Activated naive CD8-positive, alpha-beta T cell treated with anti-CD3 and anti-CD28 coated beads, Interleukin-2, amount 50 U/mL, for 24 hours (primary cell): ENCODE measurements around the gene CCDC85C.
A peak's percentile ranks its signal among the peaks of the same experiment; 100 is the strongest.

Source experiments
- ATAC-seq: fragments of 150-1000 bp; cut with Tn5 transposase; one replicate; pipeline ENCODE4 v1.10.0; 2021
- DNase-seq: peaks from one replicate; pipeline ENCODE4 v3.0.0; 2021
- H3K27ac Mint-ChIP-seq: one replicate; pipeline ENCODE4 v1.8.0; 2021; ENCODE audit warnings: mild to moderate bottlenecking, mixed read lengths
- H3K27me3 Mint-ChIP-seq: one replicate; pipeline ENCODE4 v1.8.0; 2021; ENCODE audit warnings: mixed read lengths
- H3K36me3 Mint-ChIP-seq: one replicate; pipeline ENCODE4 v1.8.0; 2021; ENCODE audit warnings: low read depth, mixed read lengths
- H3K4me1 Mint-ChIP-seq: one replicate; pipeline ENCODE4 v1.8.0; 2021; ENCODE audit warnings: mixed read lengths
- H3K4me3 Mint-ChIP-seq: one replicate; pipeline ENCODE4 v1.8.0; 2021; ENCODE audit warnings: mild to moderate bottlenecking, moderate library complexity, mixed read lengths
- H3K9me3 Mint-ChIP-seq: one replicate; pipeline ENCODE4 v1.8.0; 2021; ENCODE audit warnings: mixed read lengths

The CCDC85C gene

DNA sequence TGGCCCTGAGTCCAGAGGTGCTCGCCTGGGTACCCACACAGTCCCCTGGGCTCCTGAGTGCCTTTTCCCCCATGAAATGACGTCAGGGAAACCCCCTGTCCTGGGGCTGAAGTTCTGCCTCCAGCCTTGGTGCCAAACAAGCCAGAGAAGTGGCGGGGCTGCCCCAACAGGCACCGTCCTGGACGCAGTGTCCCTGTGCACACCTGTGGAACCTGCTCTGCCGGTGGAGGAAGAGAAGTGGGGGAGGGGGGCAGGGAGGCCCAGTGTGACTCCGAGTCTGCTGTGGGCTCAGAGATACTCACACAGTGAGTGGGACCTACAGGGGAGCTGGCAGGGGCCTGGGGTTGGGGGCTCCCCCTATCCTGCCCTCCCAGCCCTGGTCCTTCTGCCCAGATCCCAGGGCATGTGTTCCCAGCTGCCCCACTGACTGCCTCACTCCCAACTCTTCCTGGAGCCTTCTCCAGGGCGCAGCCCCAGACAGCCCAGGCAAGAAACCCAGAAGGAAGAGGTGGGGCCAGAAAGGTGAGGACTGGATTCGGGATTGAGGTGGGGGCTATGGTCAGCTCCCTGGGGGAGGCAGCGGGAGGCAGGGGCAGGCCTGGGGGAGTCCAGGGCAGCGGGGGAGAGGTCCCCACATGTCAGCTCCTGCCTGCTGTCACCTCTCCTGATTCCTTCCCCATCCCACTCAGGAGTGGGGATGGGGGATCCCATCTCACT lies 24.7 kb downstream of the CCDC85C start:
- no peak for ATAC-seq
- Mint-ChIP-seq H3K4me1 (peaks cover 6% of the 10 kb centered on the region), H3K27ac (no peak overlapping the region), H3K4me3 (no peak overlapping the region), H3K36me3 (no peaks in the 10 kb centered on the region), H3K9me3 (no peaks in the 10 kb centered on the region), H3K27me3 (no peaks in the 10 kb centered on the region)
- DNase-seq = no peak

- ATAC-seq = no peak
- Mint-ChIP-seq H3K4me1 (peaks cover 6% of the 10 kb centered on the region), H3K4me3 (no peak overlapping the region), H3K9me3 (no peaks in the 10 kb centered on the region), H3K27ac (no peak overlapping the region), H3K36me3 (no peaks in the 10 kb centered on the region), H3K27me3 (no peaks in the 10 kb centered on the region)
- no peak for DNase-seq
Observed at GRCh38 chr14:99578541-99579101, 25.4 kb downstream of the CCDC85C start.

DNA sequence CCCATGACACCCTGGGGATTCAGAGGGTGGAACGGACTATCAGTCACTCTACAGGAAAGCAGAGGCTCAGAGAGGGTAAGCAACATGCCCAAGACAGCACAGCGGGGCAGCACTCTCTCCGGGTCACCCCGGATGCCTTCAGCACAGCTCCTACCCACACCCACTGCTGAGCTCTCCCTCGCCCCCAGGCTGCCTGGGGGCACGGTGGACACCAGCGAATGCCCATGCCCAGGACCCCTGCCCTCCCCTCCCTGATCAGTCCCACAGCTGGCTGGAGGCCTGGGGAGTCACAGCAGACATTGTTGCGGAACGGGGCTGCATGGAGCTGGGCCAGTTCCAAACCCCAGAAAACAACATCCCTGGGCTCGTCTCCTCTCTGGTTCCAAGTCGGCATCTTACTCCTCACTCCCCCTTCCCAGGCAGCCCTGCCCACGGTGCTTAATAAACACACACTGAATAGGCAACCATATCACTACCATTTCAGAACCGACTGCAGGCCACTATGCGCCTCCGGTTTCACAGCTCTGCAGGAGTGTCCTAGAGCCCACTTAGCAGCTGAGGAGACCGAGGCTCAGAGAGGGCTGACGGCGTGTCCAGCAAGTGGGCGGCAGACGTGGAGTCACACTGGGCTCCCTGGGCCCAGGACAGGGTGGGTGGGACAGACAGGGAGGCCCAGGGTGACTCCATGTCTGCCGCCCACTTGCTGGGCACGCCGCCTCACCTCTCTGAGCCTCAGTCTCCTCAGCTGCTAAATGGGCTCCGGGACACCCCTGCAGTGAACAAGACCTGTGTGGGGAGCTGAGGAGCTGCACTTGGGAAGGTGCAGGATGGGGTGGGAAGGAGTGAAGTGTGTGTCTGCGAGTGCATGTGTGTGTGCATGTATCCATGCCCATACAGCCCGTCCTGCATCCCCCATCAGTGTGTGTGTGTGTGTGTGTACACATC lies 27.0 kb downstream of the CCDC85C start:
- Mint-ChIP-seq H3K27ac (no peak overlapping the region), H3K9me3 (no peaks in the 10 kb centered on the region), H3K4me1 (peaks cover 6% of the 10 kb centered on the region), H3K27me3 (no peaks in the 10 kb centered on the region), H3K4me3 (no peak overlapping the region), H3K36me3 (no peaks in the 10 kb centered on the region)
- ATAC-seq (no peak), DNase-seq (no peak)

GRCh38 chr14:99576304-99576703 lies 27.7 kb downstream of the CCDC85C start:
- H3K4me1 Mint-ChIP-seq = peaks cover 6% of the 10 kb centered on the region
- ATAC-seq (no peak), DNase-seq (no peak)
- no peaks in the 10 kb centered on the region for H3K27me3 Mint-ChIP-seq
- H3K9me3 Mint-ChIP-seq = no peaks in the 10 kb centered on the region
- no peaks in the 10 kb centered on the region for H3K36me3 Mint-ChIP-seq
- no peak overlapping the region for H3K27ac Mint-ChIP-seq
- H3K4me3 Mint-ChIP-seq = no peak overlapping the region

DNA sequence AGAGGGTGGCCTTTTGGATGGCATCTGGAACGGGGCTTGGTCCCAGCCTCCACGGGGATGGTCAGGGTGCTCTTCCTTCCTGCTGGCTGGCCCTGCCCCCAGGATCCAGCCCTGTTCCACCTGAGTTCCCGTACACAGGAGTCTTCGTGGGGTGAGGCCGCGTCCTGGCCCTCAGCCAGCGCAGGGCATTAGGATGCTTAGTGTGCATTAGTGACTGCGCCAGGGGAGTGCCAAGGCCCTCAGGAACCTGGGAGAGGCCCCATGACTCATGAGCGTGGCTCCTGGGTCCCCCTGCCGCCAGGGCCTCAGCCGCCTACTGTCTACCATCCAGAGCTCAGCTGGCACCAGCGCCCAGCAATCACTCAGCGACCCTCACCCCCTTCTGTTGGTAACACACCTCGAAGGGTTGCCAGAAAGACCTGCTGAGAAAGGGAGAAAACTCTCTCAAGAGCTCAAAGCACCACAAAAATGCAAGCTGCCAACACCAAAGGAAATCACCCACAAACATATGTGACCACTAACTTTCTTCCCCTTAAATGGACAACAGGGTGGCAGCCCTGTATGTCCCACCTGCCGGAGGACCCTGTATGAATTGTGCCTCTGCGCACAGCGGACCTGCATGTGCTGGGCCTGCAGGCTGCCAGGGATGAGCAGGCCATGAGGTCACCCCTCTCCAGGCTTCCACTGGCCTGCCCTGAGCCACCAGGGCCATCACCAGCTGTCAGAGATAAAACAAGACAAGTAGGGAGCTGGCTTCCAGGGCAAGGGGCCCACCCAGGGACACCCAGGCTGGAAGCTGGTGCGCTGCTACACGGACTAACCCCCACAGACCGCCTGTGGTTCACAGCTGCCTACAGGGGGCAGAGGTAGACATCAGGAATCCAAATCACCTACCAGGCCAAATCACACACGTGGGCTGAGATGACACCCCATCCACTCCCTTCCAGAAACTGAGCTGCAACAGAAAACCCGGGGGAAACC lies 28.7 kb downstream of the CCDC85C start:
- no peak for DNase-seq
- no peaks in the 10 kb centered on the region for H3K36me3 Mint-ChIP-seq
- H3K4me1 Mint-ChIP-seq = peaks cover 6% of the 10 kb centered on the region
- ATAC-seq = peak; percentile 13
- H3K4me3 Mint-ChIP-seq = no peak overlapping the region
- no peaks in the 10 kb centered on the region for H3K9me3 Mint-ChIP-seq
- no peaks in the 10 kb centered on the region for H3K27me3 Mint-ChIP-seq
- H3K27ac Mint-ChIP-seq = no peak overlapping the region

- no peak overlapping the region for H3K4me3 Mint-ChIP-seq
- no peak for DNase-seq
- H3K9me3 Mint-ChIP-seq = no peaks in the 10 kb centered on the region
- H3K36me3 Mint-ChIP-seq = no peaks in the 10 kb centered on the region
- peaks cover 6% of the 10 kb centered on the region for H3K4me1 Mint-ChIP-seq
- no peaks in the 10 kb centered on the region for H3K27me3 Mint-ChIP-seq
- ATAC-seq = no peak
- H3K27ac Mint-ChIP-seq = no peak overlapping the region
Observed at GRCh38 chr14:99574099-99574880, 29.7 kb downstream of the CCDC85C start.

DNA sequence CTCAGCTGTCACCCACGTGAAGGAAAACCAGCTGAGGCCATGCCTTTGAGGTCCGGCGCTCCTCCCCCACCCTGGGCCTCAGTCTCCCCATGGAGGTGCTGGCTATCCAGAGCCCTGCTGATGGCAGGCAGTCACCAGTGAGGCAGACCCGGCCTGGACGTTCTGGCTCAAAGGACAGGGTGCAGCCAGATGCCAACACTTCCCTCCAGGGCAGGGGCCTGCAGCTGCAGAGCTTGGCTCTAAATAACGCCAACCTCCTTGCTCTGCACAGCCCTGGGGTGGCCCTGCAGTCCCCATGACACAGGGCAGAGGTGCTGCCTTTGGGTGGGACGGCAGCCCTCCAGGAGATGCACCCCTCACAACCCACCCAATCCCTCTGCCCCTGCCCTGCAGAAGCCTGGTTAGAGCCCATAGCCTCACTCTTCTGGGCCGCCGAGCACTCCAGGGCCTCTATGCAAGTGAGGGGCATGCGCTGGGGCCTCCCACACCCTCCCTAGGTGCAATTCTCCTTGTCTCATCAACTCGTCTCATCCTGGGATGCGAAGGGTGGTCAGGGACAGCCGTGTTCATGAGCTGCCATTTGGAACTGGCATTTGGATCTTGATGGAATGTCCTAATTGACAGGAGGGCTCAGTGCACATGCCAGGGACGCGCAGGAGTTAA lies 30.4 kb downstream of the CCDC85C start:
- Mint-ChIP-seq H3K36me3 (no peaks in the 10 kb centered on the region), H3K4me3 (no peak overlapping the region), H3K27me3 (no peaks in the 10 kb centered on the region), H3K27ac (no peak overlapping the region), H3K4me1 (peaks cover 6% of the 10 kb centered on the region), H3K9me3 (no peaks in the 10 kb centered on the region)
- ATAC-seq = no peak
- no peak for DNase-seq

DNA sequence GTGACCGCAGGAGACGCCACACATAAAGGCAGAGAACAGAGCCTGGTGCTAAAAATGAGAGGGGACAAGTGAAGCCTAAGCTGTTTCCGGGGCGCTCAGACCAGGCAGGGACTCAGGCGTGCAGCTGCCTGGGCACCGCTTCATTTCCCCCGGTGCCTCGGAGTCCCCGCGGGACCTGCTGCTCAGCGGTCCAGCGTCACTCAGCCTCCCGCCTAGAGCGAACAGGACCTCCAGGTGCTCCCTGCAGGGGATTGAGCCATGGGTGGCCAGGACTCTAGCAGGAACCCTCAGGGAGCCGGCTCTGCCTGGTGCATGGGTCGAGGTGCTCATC lies 31.0 kb downstream of the CCDC85C start:
- H3K4me3 Mint-ChIP-seq = no peak overlapping the region
- no peaks in the 10 kb centered on the region for H3K36me3 Mint-ChIP-seq
- H3K27ac Mint-ChIP-seq = no peak overlapping the region
- H3K9me3 Mint-ChIP-seq = no peaks in the 10 kb centered on the region
- ATAC-seq = no peak
- DNase-seq = no peak
- H3K4me1 Mint-ChIP-seq = peaks cover 6% of the 10 kb centered on the region
- no peaks in the 10 kb centered on the region for H3K27me3 Mint-ChIP-seq

DNA sequence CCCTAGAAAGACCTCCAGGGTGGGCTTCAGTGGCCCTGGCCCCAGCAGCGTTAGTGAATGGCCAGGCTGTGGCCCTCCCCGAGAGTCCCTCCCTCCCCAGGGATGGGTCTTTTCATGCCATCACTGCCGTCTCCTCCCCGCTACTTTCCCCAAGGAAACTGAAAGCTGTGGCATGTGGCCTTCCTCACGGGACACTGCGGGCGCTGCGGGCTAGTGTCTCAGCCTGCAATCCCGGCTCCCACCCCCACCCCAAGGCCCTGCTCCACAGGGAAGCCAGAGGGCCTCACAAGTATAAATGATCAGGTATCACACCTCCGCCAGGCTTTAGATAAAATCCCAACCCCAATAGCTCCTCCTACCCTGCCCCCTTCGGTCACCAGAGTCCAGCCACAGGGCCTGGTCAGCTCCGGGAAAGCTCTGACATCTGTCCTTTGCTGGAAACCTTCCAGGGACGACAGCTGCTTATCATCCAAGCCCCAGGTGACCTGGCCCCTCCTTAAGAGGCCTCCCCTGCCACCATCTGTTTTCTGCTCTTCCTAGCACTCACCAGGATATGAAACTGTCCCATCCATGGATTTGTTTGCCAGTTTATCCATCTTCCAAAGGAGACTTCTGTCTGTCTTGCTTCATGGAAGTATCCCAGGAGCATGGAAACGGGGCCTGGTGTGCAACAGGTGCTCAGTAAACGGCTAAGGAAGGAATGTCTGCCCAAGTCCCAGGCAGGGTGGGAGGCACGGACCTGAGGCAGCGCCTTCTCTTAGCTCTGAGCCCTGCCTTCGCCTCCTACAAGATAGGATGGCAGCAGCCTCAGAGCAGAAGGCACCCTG lies 31.6 kb downstream of the CCDC85C start:
- no peak overlapping the region for H3K27ac Mint-ChIP-seq
- ATAC-seq = no peak
- H3K27me3 Mint-ChIP-seq = no peaks in the 10 kb centered on the region
- no peak for DNase-seq
- peaks cover 6% of the 10 kb centered on the region for H3K4me1 Mint-ChIP-seq
- H3K4me3 Mint-ChIP-seq = no peak overlapping the region
- H3K36me3 Mint-ChIP-seq = no peaks in the 10 kb centered on the region
- H3K9me3 Mint-ChIP-seq = no peaks in the 10 kb centered on the region

- no peak overlapping the region for H3K27ac Mint-ChIP-seq
- ATAC-seq (no peak), DNase-seq (no peak)
- H3K4me3 Mint-ChIP-seq = no peak overlapping the region
- peaks cover 6% of the 10 kb centered on the region for H3K4me1 Mint-ChIP-seq
- no peaks in the 10 kb centered on the region for H3K27me3 Mint-ChIP-seq
- no peaks in the 10 kb centered on the region for H3K36me3 Mint-ChIP-seq
- H3K9me3 Mint-ChIP-seq = no peaks in the 10 kb centered on the region
Observed at GRCh38 chr14:99571303-99571986, 32.6 kb downstream of the CCDC85C start.

- H3K9me3 Mint-ChIP-seq = no peaks in the 10 kb centered on the region
- no peaks in the 10 kb centered on the region for H3K27me3 Mint-ChIP-seq
- H3K27ac Mint-ChIP-seq = no peak overlapping the region
- ATAC-seq (no peak), DNase-seq (no peak)
- H3K4me1 Mint-ChIP-seq = peaks cover 3% of the 10 kb centered on the region
- H3K4me3 Mint-ChIP-seq = no peak overlapping the region
- H3K36me3 Mint-ChIP-seq = no peaks in the 10 kb centered on the region
Observed at GRCh38 chr14:99570544-99571302, 33.3 kb downstream of the CCDC85C start.
